NCI-H1048 (cell line): ENCODE data around the gene TPCN2.

Experiments used
- DNase-seq: peaks from one replicate; lab custom pipeline; 2025; lab: John Stamatoyannopoulos, UW

Gene TPCN2

GRCh38 chr11:69058511-69059270, 10.0 kb downstream of the TPCN2 start:
- no peak for DNase-seq

- DNase-seq = no peak
These were observed 10.7 kb downstream of the TPCN2 start for GRCh38 chr11:69059429-69059828.

GRCh38 chr11:69059985-69060384, 11.3 kb downstream of the TPCN2 start:
- DNase-seq = no peak

- no peak for DNase-seq
These were observed 12.3 kb downstream of the TPCN2 start for GRCh38 chr11:69060806-69061712.

GRCh38 chr11:69061713-69062053, 13.0 kb downstream of the TPCN2 start:
- no peak for DNase-seq

GRCh38 chr11:69062169-69062855, 13.6 kb downstream of the TPCN2 start:
- DNase-seq = no peak

- no peak for DNase-seq
These were observed 14.3 kb downstream of the TPCN2 start for GRCh38 chr11:69062873-69063651.

GRCh38 chr11:69063652-69064260, 15.0 kb downstream of the TPCN2 start:
- DNase-seq = no peak

- no peak for DNase-seq
These were observed 15.7 kb downstream of the TPCN2 start for GRCh38 chr11:69064394-69064957.

GRCh38 chr11:69065147-69065710, 16.5 kb downstream of the TPCN2 start:
- no peak for DNase-seq

- no peak for DNase-seq
These were observed 17.7 kb downstream of the TPCN2 start for GRCh38 chr11:69066122-69067112.

GRCh38 chr11:69067200-69067599, 18.5 kb downstream of the TPCN2 start:
- DNase-seq = no peak

- DNase-seq = no peak
These were observed 22.5 kb downstream of the TPCN2 start for GRCh38 chr11:69071086-69071800.

- DNase-seq = no peak
These were observed 23.2 kb downstream of the TPCN2 start for GRCh38 chr11:69071956-69072355.

GRCh38 chr11:69073469-69073868, 24.7 kb downstream of the TPCN2 start:
- no peak for DNase-seq

GRCh38 chr11:69074375-69075140, 25.8 kb downstream of the TPCN2 start:
- DNase-seq = no peak

GRCh38 chr11:69075421-69076128, 26.8 kb downstream of the TPCN2 start:
- no peak for DNase-seq
